NOMO-1 treated with DMSO at 0.1 percent for 48 hours (cell line): Measurements from ENCODE around the gene LCP1.

Experiments used
- DNase-seq: peaks from one replicate; lab custom pipeline; 2025; ENCODE audit not compliant: unreplicated experiment; lab: John Stamatoyannopoulos, UW

The LCP1 gene

DNA sequence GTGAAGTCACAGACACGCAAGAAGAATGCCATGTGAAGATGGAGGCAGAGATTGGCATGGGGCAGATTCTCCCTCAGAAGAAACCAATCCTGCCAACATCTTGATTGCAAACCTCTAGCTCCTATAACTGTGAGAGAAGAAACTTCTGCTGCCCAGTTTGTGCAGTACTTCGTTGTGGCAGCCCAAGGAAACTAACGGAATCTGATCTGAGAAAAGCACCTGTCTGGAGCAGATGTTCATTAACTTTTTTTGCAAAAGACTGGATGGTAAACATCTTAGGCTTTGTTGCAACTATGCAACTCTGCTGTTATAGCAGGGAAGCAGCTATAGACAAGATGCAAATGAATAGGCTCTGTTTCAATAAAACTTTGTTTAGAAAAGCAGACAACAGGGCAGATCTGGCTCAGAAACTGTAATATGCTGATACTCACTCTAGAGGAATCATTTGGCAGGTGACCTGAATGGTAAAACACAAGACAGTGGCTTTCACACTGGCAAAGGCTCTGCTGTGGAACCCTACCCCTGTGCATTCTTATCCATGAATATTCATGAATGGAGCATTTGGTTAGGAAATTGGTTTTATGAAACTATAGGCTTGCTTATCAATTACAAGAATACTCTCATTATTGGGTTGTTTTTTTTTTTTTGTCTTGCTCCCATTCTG is 51.9 kb downstream of the LCP1 start:
- DNase-seq, result no peak

DNA sequence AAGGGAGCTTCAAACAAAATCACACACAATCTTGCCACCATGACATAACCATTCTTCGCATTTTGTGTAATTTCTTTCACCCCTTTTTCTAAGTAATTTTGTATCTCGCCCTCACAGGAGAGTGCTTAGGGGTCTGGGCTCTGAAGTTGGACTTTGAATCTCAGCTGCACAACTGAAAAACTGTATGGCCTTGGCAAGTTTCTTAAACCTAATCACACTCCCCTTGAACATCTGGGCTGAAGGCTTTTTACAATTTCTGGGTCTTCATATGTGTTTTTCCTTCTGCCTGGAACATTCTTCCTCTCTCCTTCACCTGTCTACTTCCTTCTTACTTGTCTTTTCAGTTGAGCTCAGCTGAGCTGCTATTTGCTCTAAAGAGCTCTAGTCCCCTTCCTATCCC is 52.9 kb downstream of the LCP1 start:
- DNase-seq, result no peak

DNA sequence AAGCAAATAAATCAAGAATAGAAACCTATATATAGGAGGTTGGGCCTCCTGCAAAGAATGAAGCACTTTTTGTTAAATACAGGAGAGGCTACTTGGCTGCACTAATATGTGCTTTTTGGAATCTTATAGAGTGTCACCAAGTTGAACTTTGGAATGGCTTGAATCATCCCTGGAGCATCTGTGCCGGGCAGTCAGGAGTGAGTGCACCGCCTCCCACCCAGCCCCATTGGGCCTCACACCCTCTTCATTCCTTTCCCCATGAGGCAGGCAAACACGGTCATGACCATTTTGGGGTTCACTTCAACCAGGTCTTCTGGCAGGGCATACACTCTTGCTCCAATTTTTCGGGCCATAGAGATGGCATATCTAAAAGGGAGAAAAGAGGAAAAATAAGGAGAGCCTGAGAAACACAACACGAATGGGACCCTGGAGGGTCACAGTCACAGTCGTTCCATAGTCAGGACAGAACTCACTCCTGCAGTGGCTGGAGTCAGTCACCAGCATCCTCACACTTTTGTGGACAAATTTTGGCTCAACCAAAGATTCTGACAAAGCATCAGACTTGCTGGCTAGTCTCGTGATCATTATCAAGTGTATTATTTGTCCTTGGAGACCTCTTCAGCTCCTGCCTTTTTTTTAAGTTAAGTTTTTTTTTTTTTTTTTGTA is 54.5 kb downstream of the LCP1 start:
- no peak for DNase-seq

DNA sequence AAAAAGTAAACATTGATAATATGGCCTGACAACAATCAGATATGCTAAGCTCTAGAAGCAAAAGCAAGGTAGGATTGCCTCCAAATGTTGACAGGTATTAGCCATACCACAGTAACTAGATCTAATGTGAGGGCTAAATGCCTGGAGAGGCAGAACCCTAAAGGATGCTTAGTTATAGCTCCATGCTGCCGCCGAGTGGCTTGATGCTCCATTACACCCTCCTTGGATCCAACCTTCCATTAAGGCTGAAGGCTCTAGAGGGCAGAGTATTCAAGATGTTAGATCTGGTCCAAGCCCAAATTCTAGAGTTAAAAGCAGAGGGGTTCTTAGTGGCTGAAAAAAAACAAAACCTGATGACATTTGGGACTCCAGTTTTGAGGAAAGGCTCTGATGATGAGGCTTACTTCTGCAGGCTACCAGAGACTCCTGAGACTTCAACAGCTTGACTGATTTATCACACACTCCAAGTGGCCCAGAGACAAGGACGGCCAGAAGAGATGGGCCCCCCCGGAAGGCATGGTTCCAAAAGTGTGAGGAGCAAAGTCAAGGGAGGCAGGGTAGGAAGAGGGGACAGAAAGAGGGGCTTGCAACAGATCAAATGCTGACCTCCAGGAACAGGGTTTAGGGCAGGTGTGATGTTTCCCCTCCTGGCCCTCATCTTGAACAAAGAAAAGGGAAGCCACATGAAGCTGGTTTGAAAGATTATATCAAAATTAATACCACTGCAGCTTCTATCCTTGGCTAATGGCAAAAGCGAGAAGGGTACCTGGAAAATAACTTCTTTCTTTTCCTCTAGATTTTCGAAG is 55.2 kb downstream of the LCP1 start:
- peak; percentile 86 for DNase-seq

DNA sequence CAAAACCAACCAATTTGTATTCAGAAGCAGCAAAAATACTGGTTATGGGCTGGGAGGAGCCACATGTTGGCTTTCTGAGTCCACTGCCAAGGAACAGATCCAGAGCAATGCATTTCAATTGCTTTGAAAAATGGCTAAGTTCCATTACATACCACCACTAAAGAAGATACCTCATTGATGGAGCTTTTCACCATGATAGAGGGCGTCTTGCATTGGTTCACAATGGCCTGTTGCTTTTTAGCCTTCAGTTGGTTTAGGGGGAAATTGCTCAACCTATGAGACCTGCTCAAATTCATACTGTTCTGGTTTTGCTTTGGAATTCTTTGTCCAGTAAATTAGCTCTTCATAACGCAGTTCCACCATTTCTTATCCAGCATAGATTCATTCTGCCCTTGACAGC is 55.9 kb downstream of the LCP1 start:
- DNase-seq, result no peak

DNA sequence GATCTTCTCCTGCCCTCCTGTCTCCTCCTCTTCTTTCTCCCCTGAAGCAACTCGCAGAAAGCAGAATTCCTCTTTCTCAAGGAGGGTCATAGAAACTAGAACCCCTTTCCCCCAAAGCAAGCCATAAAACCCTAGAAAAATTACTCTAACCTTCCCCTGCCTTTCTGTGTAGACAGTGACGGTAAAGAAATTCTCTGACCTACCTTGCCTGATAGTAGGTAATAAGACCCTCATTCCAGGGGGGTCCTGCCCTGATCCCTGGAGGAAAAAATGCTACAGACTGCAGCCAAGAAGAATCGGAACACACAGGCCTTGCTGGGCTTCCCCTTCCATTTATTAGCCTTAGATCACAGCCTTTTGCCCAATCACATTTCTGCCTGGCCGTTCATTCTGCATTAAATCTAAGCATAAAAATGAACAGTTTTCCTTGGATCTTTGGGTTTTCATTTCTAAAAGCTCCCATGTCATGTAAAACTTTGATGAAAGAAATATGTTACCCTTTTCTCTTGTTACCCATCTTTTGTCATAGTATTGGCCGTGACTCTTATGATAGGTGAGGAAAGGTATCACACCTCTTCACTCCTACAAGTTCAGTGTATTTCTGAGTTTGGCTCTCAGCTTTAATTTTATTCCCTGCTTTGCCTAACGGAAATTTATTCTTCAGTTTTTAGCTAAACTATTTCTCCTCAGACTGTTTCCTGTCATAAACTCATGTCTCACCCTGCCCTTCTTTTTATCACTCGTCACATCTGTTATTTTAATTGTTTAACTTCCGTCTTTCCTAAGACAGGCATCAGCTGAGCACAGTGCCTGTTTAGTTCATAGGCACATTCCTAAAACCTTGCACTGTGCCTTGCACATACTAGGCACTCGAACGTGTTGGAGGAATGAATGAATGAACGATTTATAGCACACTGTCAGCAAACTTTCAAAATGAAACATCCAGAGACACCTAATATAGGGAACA is 56.7 kb downstream of the LCP1 start:
- peak; percentile 58 for DNase-seq

DNA sequence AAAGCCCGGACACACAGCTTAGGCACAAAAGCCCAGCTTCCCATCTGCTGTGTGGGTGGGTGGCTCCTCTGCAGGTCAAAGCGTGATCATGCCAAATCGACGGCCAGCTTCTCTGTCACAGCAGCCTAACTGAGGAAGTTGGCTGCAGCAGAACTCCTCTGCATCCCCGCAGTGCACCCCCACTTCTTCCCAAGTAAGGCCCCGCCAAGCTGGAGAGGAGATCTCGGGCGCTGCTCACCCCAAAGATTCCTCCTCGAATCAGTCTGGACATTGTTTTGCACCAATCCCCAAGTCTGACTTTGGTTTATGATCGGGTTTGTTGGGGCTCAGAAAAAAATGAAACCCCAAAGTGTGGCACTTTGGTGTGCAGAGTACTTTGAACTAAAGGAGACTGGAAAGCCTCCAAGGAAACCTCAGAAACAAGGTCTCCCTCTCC is 57.4 kb downstream of the LCP1 start:
- DNase-seq, result peak; percentile 32

DNA sequence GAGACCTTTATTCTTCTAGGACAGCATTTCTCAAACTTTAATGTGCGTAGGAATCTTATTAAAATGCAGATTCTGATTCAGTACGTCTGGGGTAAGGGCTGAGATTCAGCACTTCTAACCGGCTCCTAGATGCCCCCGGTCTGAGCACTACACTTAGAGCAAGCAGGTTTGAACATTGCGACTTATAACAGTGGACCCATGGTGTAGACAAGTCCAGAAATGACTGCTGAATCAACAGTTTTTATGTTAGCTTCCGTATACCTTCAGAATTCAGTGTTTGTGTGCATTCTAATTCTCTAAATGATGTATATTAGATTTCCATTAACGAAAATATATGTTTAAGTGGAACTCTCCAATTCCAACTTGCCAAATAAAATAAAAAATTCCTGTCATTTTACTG is 59.7 kb downstream of the LCP1 start:
- DNase-seq, result no peak

DNA sequence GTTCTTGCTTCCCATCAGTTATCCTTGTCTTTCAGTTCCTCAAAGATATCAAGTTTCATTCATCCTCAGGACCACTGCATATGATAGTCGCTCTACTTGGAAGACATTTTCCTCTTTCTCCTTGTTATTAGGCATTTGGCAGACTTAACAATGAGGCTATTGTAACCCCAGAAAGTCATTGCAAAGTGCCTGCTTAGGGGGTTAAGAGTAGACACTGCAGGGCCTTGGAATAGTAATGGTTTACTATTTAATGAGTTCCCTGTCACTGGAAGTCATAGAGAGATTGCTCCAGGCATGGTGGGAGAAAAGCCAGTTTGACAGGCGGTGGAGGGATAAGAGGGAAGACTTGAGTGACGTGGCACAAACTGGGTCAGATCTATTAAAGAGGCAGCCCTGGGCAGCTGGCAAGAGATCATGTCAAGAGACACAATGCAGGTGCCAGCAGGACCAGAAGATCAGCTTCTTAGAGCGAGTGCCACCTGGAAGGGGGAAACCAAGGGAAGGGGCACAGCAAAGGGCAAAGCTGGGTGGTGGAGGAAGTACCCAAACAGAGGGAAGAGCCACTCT is 60.3 kb downstream of the LCP1 start:
- DNase-seq, result no peak

DNA sequence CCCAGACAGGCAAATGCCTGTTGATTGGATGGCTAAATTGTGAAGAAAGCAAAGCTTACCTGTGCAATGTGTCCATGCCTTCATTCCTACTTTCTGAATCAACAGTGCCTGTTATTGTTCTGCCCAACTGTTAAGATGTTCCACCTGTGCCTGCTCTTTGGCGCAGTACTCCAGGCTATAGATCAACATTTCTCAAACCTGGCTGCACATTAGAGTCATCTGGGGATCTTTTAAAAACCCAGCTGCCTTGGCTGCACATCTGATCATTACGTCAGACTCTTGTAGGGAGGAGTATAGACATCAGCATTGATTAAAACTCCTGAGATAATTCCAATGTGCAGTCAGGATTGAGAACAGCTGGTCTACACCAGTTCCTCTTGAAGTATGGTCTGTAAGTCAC is 60.9 kb downstream of the LCP1 start:
- DNase-seq, result no peak

DNA sequence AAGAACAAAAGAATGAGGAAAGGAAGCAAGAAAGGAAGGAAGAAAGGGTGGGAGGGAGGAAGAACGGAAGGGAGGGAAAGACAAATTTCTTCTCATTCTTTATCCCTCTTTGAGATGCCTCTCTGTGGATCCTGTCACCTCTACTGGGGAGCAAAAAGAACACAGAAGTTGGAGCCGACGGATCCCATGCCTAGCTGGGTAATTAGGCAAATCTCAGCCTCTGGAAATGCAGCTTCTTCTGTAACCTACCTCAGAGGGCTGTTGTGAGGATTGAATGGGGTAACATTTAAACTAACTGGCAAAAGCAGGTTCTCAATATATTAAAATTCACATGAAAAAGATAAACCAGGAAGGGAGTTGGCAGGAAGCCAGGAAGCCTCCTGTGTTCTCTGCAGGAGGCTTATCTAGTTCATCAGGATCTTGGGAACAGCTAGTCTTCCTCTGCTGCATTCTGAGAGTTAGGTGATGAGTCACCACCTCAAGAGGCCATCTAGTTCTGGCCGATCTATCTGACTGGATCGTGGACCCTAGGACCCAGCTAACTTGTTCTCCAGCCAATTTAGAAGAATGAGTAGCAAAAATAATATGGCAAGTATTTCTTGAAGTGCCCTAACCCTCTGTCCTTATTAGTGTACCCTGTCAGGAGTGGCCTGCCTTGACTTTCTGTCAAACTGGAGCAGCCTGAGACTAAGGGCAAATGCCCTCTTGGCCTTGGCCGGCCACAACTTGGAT is 61.9 kb downstream of the LCP1 start:
- DNase-seq, result no peak

DNA sequence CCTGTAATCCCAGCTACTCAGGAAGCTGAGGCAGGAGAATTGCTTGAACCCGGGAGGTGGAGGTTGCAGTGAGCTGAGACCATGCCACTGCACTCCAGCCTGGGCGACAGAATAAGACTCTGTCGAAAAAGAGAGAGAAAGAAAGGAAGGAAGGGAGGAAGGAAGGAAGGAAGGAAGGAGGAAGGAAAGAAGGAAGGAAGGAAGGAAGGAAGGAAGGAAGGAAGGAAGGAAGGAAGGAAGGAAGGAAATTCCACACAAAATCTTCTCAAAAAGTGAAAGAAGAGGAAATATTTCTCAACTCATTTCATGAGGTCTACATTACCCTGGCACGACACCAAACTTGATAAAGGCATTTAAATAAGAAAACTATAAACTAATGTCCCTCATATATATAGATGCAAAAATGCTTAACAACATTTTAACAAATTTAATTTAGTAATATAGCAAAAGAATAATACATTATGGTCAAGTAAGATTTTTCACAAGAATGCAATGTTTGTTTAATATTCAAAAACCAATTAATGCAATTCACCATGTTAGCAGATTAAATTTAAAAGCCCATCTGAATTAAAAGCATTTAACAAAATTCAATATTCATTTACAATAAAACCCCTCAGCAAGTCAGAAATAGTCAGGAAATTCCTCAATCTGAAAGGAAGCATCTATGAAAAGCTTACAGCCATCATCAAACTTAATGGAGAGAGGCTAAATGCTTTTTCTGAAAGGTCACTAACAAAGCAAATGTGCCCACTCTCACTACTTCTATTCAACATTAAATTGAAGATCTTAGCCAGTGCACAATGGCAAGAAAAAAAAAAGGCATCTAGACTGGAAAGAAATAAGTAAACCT is 65.1 kb downstream of the LCP1 start:
- DNase-seq, result no peak

DNA sequence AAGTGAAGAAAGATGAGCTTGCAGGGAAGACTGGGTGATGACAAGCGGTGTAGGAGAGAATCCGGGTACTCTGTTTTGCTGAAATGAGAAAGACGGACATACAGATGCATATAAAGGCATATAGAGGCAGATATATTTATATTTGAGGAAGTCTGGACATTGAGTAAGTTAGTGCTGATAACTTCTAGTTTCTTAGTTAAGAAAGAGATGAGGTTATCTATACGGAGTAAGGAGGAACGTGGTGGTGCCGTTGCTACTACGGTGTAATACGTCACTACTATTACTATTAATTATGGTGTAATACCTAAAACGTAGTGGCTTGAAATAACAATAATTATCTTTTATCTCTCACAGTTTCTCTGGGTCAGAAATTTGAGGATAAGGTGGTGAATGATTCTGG is 67.4 kb downstream of the LCP1 start:
- DNase-seq, result peak; percentile 80

DNA sequence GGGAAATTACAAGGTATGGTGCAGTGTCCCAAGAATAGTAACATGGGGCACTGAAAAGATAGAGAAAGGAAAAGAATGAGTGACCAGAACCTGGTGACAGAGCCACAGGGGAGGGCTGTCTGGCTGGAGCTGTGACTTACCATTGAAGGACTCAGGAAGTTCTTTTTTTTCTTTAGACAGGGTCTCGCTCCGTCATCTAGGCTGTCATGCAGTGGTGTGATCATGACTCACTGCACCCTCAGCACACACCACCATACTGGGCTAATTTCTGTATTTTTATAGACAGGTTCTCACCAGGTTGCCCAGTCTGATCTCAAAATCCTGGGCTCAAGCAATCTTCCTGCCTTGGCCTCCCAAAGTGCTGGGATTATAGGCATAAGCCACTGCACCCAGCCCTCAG is 68.4 kb downstream of the LCP1 start:
- DNase-seq, result peak; percentile 72

DNA sequence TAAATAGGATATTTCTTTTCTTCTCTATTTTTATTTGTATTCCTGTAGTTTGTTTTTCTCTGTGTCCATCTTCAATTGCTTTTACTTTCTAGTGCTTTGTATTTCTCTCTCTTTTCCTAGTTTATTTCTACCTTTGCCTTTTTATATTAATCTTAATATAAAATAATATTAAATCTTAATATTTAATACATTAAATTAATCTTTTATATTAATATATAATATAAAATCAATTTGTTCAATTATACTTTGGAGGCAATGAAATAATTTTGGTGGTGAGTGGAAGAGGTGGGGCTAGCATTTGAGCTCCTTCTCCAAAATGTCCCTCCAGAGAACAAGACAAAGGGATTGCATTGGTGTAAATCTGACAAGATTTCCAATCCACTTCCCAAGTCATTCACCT is 70.8 kb downstream of the LCP1 start:
- no peak for DNase-seq

DNA sequence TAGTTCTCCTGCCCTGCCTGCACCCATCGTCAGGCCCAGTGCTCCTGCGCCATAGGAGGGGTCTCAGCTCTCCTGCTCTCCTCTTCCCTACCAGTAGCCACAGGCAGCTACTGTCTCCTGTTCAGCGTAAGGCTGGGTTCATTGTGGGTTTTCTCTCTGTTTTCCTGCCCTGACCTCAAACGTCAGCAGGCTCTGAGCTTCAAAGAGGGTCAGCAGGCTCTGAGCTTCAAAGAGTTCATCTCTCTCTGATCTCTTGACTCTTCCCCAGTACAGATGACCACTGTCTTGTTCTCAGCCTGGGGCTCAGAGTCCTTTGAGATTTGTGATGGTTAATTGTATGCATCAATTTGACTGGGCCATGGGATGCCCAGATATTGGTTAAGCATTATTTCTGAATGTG is 72.5 kb downstream of the LCP1 start:
- DNase-seq, result no peak

DNA sequence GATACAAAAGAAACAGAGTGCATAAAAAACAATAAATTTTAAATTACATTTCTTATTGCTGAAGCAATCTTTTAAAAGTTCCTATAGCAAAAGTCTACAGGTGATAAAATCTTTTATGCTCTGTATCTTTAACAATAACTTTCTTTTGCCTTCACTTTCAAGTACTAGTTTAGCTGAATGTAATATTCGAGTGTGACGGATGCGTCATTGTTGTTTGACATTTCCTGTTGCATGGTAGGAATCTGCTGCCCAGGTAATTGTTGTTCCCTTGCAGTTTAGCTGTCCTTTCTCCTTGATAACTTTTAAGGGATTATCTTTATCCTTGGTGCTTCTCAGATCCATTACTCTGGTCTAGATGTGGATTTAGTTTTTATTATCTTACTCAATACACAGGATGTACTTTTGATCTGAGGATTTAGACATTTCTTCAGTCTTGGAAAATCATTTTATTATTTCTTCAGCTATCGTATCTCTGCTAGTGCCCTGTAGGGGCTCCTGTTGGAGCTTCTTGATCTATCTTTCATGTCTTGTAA is 75.1 kb downstream of the LCP1 start:
- peak; percentile 12 for DNase-seq

DNA sequence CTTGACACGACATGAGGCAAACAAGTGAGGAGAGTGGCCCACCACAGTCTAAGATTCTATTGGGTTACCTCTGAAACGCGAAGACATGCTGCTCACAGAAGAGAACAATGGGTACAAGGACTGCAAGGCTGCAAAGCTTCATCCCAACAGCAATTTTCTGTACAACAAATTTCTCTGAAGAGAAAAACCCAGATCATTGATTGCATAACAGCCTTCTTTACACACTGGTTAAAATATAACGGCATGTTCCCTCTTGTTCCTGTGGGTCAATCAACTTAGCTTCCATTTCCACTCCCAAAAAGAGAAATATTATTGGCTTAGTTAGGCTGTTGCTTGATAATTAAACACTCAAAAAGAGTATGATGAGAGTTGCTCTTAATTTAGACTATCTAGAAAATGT is 77.1 kb downstream of the LCP1 start, which contains the start of gene CPB2:
Gene CPB2, minus strand, starts transcription at position 166 of the 400 bp plus-strand sequence. Its CDS starts 24 bp downstream, at position 142.
- no peak for DNase-seq

DNA sequence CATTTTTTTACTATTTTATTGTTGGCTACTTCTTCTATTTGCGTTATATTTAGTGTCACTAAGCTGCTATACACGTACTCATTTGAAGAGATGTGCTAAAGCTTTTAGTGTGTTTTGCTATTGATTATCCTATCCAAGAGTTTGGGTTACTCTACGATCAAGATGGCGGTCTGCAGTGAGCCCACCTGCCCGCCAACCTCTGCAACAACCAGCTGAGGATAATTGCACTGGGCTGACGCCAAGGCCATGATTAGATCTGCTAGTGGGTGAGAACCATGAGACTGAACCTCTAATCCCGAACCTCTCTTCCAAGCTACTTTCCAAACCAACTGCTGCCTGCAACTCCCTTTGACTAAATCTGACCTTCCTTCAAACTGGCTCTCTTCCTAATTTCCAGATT is 78.9 kb downstream of the LCP1 start:
- no peak for DNase-seq
